ENCODE results near the gene HRNR. TPM values are rescaled to one million over a fixed set of nuclear protein-coding genes. Genes with fewer than 3 reads are reported as not detected.

The HRNR gene
- total RNA-seq, 1 donor from 2014 or later: not detected

DNA sequence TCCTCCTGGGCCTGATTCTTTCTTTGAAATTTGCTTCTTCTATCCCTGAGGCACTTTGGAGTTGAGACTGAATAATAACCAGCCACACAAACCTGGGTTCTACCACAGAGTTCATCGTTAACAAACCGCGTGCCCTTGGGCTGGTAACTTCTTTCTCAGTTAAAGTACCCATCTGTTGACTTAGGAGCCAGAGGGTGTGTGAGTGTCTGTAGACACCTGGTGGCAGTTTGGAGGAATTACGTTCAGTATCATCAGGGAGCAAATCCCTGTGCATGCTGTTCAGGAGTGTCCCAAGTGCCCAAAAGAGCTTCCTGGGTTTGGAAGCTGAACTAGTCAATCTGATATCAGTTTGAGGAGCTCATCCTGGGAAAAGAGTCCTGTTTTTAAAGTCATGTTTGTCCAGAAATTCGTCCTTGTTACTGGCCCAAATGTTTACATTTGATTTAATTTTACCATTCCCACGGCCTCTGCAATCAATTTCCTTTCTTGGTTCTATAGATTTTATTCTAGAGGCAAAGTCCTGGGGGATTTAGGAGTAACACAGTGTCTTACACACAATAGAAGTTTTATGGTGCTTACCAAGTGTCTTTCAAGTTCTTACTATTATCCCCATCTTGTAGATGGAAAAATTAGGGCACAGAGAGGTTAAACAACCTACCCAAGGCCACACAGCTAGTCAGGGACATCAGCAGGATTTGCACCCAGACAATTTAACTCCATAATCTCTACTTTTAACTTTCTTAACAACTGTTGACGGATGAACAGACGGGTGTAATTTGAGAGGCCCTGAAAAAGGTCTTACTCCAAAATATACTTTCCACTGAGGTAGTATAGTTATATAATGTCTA, 38.2 kb downstream of the HRNR start:
- no peaks in the 10 kb centered on the region for H3K9me3 Mint-ChIP-seq
- peaks cover 4% of the 10 kb centered on the region for H3K4me1 Mint-ChIP-seq (ENCODE audit: low read depth)
- H3K36me3 Mint-ChIP-seq (ENCODE audit: low read depth): no peaks in the 10 kb centered on the region
- intact Hi-C loops (cut with micrococcal nuclease): loop anchor here (1.0 to 10.0 kb wide), 3 partner anchors 133 to 257 kb away; no protein-coding TSS in a partner anchor
- no peak overlapping the region for H3K4me3 Mint-ChIP-seq (ENCODE audit: low read depth)
- DNase-seq (ENCODE audit: low spot score): peak; percentile 15
- peaks cover 37% of the 10 kb centered on the region for H3K27me3 Mint-ChIP-seq (ENCODE audit: low read depth)
- H3K27ac Mint-ChIP-seq: no peak overlapping the region

DNA sequence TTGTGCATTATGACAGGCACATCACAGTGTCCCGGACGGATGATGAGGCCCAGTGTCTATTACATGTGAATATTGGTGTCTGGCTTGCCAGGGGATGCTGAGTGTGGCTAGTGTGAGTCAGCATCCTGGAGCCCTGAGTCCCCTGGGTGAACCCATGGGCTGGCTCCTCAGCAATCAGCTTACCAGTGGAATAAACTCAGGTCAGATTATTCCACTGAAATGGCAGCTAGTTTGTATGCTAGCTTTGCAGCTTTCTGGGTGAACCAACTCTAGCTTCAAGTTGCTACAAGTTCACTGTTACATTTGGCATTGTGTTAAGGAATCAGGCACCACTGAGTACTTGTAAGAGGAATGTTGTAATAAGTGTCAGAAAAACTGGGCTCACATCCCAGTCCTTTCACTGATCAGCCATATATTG, 41.0 kb downstream of the HRNR start:
- H3K27me3 Mint-ChIP-seq (ENCODE audit: low read depth): peaks cover 32% of the 10 kb centered on the region
- intact Hi-C loops (cut with micrococcal nuclease): loop anchor here (2.0 to 10.0 kb wide), 2 partner anchors 40 to 238 kb away; no protein-coding TSS in a partner anchor
- no peak overlapping the region for H3K27ac Mint-ChIP-seq
- no peaks in the 10 kb centered on the region for H3K4me1 Mint-ChIP-seq (ENCODE audit: low read depth)
- no peaks in the 10 kb centered on the region for H3K9me3 Mint-ChIP-seq
- H3K4me3 Mint-ChIP-seq (ENCODE audit: low read depth): no peak overlapping the region
- no peaks in the 10 kb centered on the region for H3K36me3 Mint-ChIP-seq (ENCODE audit: low read depth)
- DNase-seq (ENCODE audit: low spot score): no peak

- Mint-ChIP-seq H3K9me3 (no peaks in the 10 kb centered on the region), H3K4me3 (ENCODE audit: low read depth) (no peak overlapping the region), H3K36me3 (ENCODE audit: low read depth) (no peaks in the 10 kb centered on the region), H3K27ac (no peak overlapping the region), H3K27me3 (ENCODE audit: low read depth) (peaks cover 32% of the 10 kb centered on the region), H3K4me1 (ENCODE audit: low read depth) (no peaks in the 10 kb centered on the region)
- no peak for DNase-seq (ENCODE audit: low spot score)
- intact Hi-C loops (cut with micrococcal nuclease): loop anchor here (2.0 to 10.0 kb wide), 2 partner anchors 40 to 238 kb away; no protein-coding TSS in a partner anchor
Observed at GRCh38 chr1:152182431-152182830, 41.6 kb downstream of the HRNR start.

GRCh38 chr1:152179566-152179965, 44.4 kb downstream of the HRNR start:
- no peak for DNase-seq (ENCODE audit: low spot score)
- Mint-ChIP-seq H3K27me3 (ENCODE audit: low read depth) (peaks cover 25% of the 10 kb centered on the region), H3K4me3 (ENCODE audit: low read depth) (no peak overlapping the region), H3K9me3 (no peaks in the 10 kb centered on the region), H3K4me1 (ENCODE audit: low read depth) (no peaks in the 10 kb centered on the region), H3K27ac (no peak overlapping the region), H3K36me3 (ENCODE audit: low read depth) (no peaks in the 10 kb centered on the region)
- intact Hi-C loops (cut with micrococcal nuclease): no loop called here

DNA sequence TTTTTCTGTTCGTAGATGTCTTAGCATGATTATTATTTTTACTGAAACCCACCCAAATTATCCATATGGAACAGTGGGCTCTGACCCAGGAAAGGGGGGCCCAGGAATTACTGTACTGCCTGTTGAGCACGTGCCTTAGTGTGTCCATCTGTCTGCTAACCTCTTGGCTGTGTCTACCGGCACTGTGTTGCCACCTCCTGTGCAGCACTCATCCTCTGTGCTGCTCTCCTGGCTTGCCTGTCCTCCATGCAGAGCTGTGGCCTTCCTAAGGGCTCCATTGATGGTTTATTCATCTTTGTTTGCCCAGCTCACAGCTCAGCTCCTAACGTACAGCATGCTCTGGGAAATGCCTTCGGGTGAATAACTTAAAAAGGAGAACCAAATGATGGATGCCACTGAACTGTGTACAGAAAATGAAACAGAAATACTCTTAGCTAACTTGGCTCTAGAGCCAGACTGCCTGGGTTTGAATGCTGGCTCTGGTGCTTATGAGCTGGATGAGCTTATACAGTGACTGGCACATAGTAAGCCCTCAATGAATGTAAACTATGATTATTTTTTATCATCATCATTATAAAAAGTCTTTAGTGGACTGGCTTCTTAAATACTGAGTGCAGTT, 53.6 kb downstream of the HRNR start:
- Mint-ChIP-seq H3K27me3 (ENCODE audit: low read depth) (peaks cover 23% of the 10 kb centered on the region), H3K4me3 (ENCODE audit: low read depth) (no peak overlapping the region), H3K9me3 (no peaks in the 10 kb centered on the region), H3K4me1 (ENCODE audit: low read depth) (peaks cover 7% of the 10 kb centered on the region), H3K36me3 (ENCODE audit: low read depth) (no peaks in the 10 kb centered on the region), H3K27ac (no peak overlapping the region)
- intact Hi-C loops (cut with micrococcal nuclease): no loop called here
- no peak for DNase-seq (ENCODE audit: low spot score)

- peaks cover 17% of the 10 kb centered on the region for H3K27me3 Mint-ChIP-seq (ENCODE audit: low read depth)
- H3K27ac Mint-ChIP-seq: no peak overlapping the region
- intact Hi-C loops (cut with micrococcal nuclease): no loop called here
- no peak overlapping the region for H3K4me3 Mint-ChIP-seq (ENCODE audit: low read depth)
- no peak for DNase-seq (ENCODE audit: low spot score)
- H3K9me3 Mint-ChIP-seq: no peaks in the 10 kb centered on the region
- H3K4me1 Mint-ChIP-seq (ENCODE audit: low read depth): peaks cover 7% of the 10 kb centered on the region
- no peaks in the 10 kb centered on the region for H3K36me3 Mint-ChIP-seq (ENCODE audit: low read depth)
Observed at GRCh38 chr1:152169366-152170025, 54.5 kb downstream of the HRNR start.

- peaks cover 20% of the 10 kb centered on the region for H3K27me3 Mint-ChIP-seq (ENCODE audit: low read depth)
- DNase-seq (ENCODE audit: low spot score): no peak
- H3K9me3 Mint-ChIP-seq: no peaks in the 10 kb centered on the region
- no peaks in the 10 kb centered on the region for H3K36me3 Mint-ChIP-seq (ENCODE audit: low read depth)
- peaks cover 7% of the 10 kb centered on the region for H3K4me1 Mint-ChIP-seq (ENCODE audit: low read depth)
- no peak overlapping the region for H3K27ac Mint-ChIP-seq
- intact Hi-C loops (cut with micrococcal nuclease): no loop called here
- H3K4me3 Mint-ChIP-seq (ENCODE audit: low read depth): no peak overlapping the region
Observed at GRCh38 chr1:152168535-152168868, 55.5 kb downstream of the HRNR start.

- no peaks in the 10 kb centered on the region for H3K9me3 Mint-ChIP-seq
- H3K36me3 Mint-ChIP-seq (ENCODE audit: low read depth): no peaks in the 10 kb centered on the region
- no peak for DNase-seq (ENCODE audit: low spot score)
- H3K4me3 Mint-ChIP-seq (ENCODE audit: low read depth): no peak overlapping the region
- peaks cover 7% of the 10 kb centered on the region for H3K4me1 Mint-ChIP-seq (ENCODE audit: low read depth)
- peaks cover 22% of the 10 kb centered on the region for H3K27me3 Mint-ChIP-seq (ENCODE audit: low read depth)
- no peak overlapping the region for H3K27ac Mint-ChIP-seq
- intact Hi-C loops (cut with micrococcal nuclease): no loop called here
Observed at GRCh38 chr1:152167835-152168534, 56.0 kb downstream of the HRNR start.

DNA sequence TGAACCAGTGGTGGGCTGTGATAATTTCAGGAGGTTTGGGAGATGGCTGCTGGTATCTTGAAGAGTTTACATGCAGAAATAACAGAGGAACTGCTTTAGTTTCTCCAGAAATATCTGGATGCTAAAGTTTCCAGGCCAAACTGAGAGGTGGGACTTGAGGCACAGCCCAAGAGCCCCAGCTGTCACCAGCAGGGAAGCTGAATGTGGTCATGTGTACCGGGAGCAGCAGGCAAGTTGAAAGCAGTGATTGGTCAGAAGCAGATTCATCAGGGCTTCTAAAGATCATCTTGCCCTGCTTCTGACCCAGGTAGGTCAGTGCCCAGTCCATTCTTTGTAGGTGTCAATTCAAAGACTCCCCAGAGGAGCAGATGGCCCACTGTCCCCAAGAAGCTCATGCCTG, 57.0 kb downstream of the HRNR start:
- Mint-ChIP-seq H3K36me3 (ENCODE audit: low read depth) (no peaks in the 10 kb centered on the region), H3K4me3 (ENCODE audit: low read depth) (no peak overlapping the region), H3K27ac (no peak overlapping the region), H3K4me1 (ENCODE audit: low read depth) (peaks cover 7% of the 10 kb centered on the region), H3K9me3 (no peaks in the 10 kb centered on the region), H3K27me3 (ENCODE audit: low read depth) (peaks cover 27% of the 10 kb centered on the region)
- DNase-seq (ENCODE audit: low spot score): no peak
- intact Hi-C loops (cut with micrococcal nuclease): no loop called here

DNA sequence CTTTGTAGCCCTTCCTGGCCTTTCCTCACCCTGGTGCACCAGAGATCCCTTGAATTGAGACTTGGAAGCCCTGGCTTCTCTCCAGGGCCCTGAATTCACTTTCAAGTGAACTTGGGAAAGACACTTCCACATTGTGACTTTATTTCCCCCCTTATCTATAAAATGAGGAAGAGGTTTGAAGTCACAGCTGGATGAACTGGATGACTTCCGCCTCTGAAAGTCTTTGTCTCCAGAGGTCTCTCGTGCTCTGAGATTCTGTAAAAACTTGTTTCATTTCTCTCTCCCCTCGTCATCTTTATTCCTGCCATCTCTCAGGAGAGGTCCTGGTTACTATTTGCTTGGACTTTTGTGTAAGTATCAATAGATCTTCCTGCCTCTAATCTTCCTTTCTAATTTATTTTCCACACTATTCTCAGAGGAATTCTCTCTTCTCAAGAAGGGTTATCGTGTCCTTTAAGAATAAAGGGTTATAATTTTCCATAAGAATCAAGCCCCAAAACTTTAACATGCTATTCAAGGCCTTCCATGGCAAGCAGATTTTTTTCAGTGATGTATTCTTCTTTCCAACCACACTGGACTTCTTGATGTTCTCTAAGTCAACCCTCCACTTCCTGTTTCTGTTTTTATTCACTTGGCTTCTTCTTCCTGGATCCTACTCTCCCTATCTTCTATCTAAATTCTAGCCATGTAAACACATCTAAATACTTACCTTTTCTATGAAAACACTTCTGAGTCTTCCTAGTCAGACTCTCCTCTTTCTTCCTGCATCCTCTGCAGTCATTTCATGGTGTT, 58.5 kb downstream of the HRNR start:
- Mint-ChIP-seq H3K9me3 (no peaks in the 10 kb centered on the region), H3K4me1 (ENCODE audit: low read depth) (peaks cover 7% of the 10 kb centered on the region), H3K27me3 (ENCODE audit: low read depth) (peaks cover 35% of the 10 kb centered on the region), H3K27ac (peak overlapping the region; percentile 10), H3K4me3 (ENCODE audit: low read depth) (no peak overlapping the region), H3K36me3 (ENCODE audit: low read depth) (no peaks in the 10 kb centered on the region)
- intact Hi-C loops (cut with micrococcal nuclease): no loop called here
- no peak for DNase-seq (ENCODE audit: low spot score)

DNA sequence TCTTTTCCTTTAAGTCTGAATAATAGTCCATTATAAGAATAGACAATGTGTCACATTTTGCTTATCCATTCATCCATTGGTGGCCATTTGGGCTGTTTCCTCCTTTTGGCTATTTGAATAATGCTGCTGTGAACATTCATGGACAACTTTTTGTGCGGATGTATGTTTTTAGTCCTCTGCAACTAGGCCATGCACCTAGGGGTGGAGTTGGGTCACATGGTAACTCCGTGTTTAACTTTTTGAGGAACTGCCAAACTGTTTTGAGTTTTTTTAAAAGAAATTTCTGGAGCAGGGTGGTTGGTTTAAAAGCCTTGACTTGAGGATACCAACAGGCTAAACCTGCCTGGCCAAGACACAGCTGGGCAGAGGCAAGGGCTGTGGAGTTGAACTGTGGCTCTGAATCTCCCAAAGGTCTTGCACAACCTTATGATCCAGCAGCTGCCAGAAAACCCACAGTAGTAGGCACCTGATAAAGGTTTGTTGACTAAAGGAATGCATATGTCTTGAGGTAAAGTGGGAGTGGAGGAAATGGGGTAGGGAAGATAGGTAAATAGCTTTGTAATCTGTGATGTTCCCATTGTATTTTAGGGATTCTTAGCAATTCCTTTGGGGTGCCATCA, 59.4 kb downstream of the HRNR start:
- intact Hi-C loops (cut with micrococcal nuclease): no loop called here
- Mint-ChIP-seq H3K4me1 (ENCODE audit: low read depth) (peaks cover 7% of the 10 kb centered on the region), H3K27me3 (ENCODE audit: low read depth) (peaks cover 40% of the 10 kb centered on the region), H3K36me3 (ENCODE audit: low read depth) (no peaks in the 10 kb centered on the region), H3K9me3 (no peaks in the 10 kb centered on the region), H3K4me3 (ENCODE audit: low read depth) (no peak overlapping the region), H3K27ac (no peak overlapping the region)
- DNase-seq (ENCODE audit: low spot score): no peak

All from activated T-helper 2 cell treated with anti-CD3 and anti-CD28 coated beads, Interferon-gamma antibody, Interleukin-2, Interleukin-4, amounts not matched to agents 10 μg/mL and 5 μg/mL and 100 μg/mL, durations not matched to agents 14 hours and 24 hours and 36 hours (primary cell).